K562 (cell line): ENCODE results near the gene GPC2. TPM values are rescaled to one million over a fixed set of nuclear protein-coding genes. Genes with fewer than 3 reads are reported as not detected.

Experiments used
- ELF2 ChIP-seq: fragments of 250-450 bp; sonication (Bioruptor Pico); IDR thresholded peaks from 2 replicates; pipeline ENCODE4 v1.5.0; 2021; ENCODE audit warnings: mild to moderate bottlenecking
- MEF2D ChIP-seq: conservative IDR thresholded peaks from 2 replicates; pipeline ENCODE4 v1.6.1; 2016; ENCODE audit warnings: low read depth, missing genetic modification characterization, missing compliant biosample characterization
- PURB ChIP-seq: sonication (generic); formaldehyde crosslinking; IDR thresholded peaks from 2 replicates; pipeline ENCODE4 v1.9.0; 2021; ENCODE audit warnings: low read depth, mild to moderate bottlenecking, missing genetic modification reagents
- RCOR1 ChIP-seq, 2 experiments: IDR thresholded peaks; 2 replicates each; pipeline ENCODE4 v1.6.1; 2012; ENCODE audit warnings: low read depth in 2 of 2, low read length in 2 of 2, borderline replicate concordance in 1 of 2, improper control_type of control experiment in 1 of 2
- TOE1 ChIP-seq, 2 experiments: fragments of 450-650 bp in 1 of 2; sonication (generic) in 1 of 2; formaldehyde crosslinking in 1 of 2; IDR thresholded peaks; 2 replicates each; pipeline versions ENCODE4 v1.7.1 to v1.8.0; 2016 to 2022; ENCODE audit warnings: borderline replicate concordance in 2 of 2, mild to moderate bottlenecking in 2 of 2, antibody characterized with exemption in 1 of 2, inconsistent platforms in 1 of 2, low read depth in 1 of 2, missing genetic modification reagents in 1 of 2, moderate library complexity in 1 of 2
- ZNF140 ChIP-seq: fragments of 250-450 bp; sonication (Bioruptor Pico); IDR thresholded peaks from 2 replicates; pipeline ENCODE4 v1.8.0; 2021; ENCODE audit warnings: moderate library complexity, mild to moderate bottlenecking, inconsistent platforms
- ZNF24 ChIP-seq: fragments of 450-650 bp; IDR thresholded peaks from 2 replicates; pipeline ENCODE4 v1.6.1; 2016
- ZNF3 ChIP-seq: fragments of 250-450 bp; sonication (Bioruptor Pico); IDR thresholded peaks from 2 replicates; pipeline ENCODE4 v1.5.0; 2021; ENCODE audit warnings: mild to moderate bottlenecking, moderate library complexity
- ZNF316 ChIP-seq: fragments of 450-650 bp; IDR thresholded peaks from 2 replicates; pipeline ENCODE4 v1.6.1; 2016
- polyA plus RNA-seq, 8 experiments: library from polyadenylated mRNA; depleted of rRNA in 4 of 8; stranded (reverse) in 5 of 8; unstranded in 3 of 8; fragments of >200 nt; fragmentation: Nextera tagmentation in 2 of 8; fragmentation: Illumina TruSeq in 1 of 8; extraction: Ambion mirVana in 2 of 8; extraction: Trizol in 1 of 8; gene quantifications; 2 replicates each; pipeline versions ENCODE4 v1.2.1 to v1.2.3, GENCODE V29; 2011 to 2014; ENCODE audit warnings: inconsistent platforms in 1 of 8, missing spikeins in 1 of 8
- total RNA-seq, 7 experiments: library from RNA; depleted of rRNA in 6 of 7; stranded (reverse); fragments of >200 nt in 6 of 7; fragmentation: Illumina TruSeq in 2 of 7; extraction: Trizol in 2 of 7; gene quantifications; 2 replicates each; pipeline versions ENCODE4 v1.2.1 to v1.2.3, GENCODE V29; 2011 to 2021; ENCODE audit warnings: low replicate concordance in 1 of 7
- TF ChIP-seq, protein P1 (sequence below): sonication (generic); formaldehyde crosslinking; IDR thresholded peaks from 2 replicates; pipeline ENCODE4 v1.8.1; 2023; ENCODE audit warnings: mild to moderate bottlenecking, missing genetic modification reagents
- TF ChIP-seq, protein P2 (sequence below): sonication (generic); formaldehyde crosslinking; IDR thresholded peaks from 2 replicates; pipeline ENCODE4 v1.8.0; 2023; ENCODE audit warnings: missing genetic modification reagents, mild to moderate bottlenecking, borderline replicate concordance
- TF ChIP-seq, protein P3 (sequence below): fragments of 250-450 bp; sonication (Bioruptor Pico); IDR thresholded peaks from 2 replicates; pipeline ENCODE4 v1.4.0; 2020; ENCODE audit warnings: mild to moderate bottlenecking

Gene GPC2
- total and polyA plus RNA-seq, 9 of the 15 experiments (the other 6 are each of a cell fraction or from before 2014, with no cell fraction given): 0.06 to 7.7 (median 1.4) TPM; not detected in 1

DNA sequence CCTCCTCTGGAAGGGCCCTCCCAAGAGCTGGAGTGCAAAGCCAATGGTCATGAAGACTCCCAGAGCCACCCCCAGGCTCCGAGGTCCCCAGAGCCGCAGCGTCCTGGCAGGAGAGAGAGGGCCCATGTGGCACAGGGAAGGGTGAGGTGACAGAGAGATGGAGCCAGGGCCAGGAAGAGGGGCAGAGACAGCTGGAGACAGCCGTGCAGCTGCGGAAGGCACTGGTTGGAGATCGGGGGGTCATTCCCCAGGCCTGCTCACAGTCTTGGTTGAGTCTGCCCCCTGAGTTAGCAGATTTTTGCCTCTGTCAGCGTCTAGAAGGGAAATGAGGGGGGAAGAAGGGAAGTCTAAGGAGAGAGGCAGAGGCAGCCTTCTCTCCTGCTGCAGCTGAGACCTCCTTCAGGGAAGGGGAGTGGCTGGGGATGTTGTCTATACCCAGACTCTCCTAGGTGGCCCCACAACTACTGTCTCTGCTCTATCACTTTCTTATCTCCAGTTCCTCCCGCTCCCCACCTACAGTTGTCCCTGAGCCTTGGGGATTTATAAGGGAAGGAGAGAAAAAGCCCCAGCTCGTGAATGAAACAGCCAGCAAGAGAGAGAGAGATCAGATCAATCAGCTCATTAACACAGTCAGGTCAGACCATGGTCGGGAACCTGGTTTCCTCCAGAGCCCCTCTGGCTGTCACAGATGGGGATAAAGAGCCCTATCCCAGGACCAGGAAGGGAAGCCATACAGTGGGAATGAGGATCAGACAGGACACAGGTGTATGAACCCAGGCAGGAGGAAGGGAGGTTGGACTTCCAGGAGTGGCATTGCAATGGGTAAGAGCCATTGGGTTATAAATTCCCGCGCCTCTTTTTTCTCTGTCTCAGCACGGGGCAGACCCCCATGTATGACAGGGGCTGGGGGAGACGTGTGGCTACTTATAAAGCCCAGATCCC is 9.9 kb downstream of the GPC2 start (continued):
- TF ChIP-seq, protein P1, sequence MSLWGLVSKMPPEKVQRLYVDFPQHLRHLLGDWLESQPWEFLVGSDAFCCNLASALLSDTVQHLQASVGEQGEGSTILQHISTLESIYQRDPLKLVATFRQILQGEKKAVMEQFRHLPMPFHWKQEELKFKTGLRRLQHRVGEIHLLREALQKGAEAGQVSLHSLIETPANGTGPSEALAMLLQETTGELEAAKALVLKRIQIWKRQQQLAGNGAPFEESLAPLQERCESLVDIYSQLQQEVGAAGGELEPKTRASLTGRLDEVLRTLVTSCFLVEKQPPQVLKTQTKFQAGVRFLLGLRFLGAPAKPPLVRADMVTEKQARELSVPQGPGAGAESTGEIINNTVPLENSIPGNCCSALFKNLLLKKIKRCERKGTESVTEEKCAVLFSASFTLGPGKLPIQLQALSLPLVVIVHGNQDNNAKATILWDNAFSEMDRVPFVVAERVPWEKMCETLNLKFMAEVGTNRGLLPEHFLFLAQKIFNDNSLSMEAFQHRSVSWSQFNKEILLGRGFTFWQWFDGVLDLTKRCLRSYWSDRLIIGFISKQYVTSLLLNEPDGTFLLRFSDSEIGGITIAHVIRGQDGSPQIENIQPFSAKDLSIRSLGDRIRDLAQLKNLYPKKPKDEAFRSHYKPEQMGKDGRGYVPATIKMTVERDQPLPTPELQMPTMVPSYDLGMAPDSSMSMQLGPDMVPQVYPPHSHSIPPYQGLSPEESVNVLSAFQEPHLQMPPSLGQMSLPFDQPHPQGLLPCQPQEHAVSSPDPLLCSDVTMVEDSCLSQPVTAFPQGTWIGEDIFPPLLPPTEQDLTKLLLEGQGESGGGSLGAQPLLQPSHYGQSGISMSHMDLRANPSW (CRISPR knock-in tag): no peak
- TF ChIP-seq, protein P2, sequence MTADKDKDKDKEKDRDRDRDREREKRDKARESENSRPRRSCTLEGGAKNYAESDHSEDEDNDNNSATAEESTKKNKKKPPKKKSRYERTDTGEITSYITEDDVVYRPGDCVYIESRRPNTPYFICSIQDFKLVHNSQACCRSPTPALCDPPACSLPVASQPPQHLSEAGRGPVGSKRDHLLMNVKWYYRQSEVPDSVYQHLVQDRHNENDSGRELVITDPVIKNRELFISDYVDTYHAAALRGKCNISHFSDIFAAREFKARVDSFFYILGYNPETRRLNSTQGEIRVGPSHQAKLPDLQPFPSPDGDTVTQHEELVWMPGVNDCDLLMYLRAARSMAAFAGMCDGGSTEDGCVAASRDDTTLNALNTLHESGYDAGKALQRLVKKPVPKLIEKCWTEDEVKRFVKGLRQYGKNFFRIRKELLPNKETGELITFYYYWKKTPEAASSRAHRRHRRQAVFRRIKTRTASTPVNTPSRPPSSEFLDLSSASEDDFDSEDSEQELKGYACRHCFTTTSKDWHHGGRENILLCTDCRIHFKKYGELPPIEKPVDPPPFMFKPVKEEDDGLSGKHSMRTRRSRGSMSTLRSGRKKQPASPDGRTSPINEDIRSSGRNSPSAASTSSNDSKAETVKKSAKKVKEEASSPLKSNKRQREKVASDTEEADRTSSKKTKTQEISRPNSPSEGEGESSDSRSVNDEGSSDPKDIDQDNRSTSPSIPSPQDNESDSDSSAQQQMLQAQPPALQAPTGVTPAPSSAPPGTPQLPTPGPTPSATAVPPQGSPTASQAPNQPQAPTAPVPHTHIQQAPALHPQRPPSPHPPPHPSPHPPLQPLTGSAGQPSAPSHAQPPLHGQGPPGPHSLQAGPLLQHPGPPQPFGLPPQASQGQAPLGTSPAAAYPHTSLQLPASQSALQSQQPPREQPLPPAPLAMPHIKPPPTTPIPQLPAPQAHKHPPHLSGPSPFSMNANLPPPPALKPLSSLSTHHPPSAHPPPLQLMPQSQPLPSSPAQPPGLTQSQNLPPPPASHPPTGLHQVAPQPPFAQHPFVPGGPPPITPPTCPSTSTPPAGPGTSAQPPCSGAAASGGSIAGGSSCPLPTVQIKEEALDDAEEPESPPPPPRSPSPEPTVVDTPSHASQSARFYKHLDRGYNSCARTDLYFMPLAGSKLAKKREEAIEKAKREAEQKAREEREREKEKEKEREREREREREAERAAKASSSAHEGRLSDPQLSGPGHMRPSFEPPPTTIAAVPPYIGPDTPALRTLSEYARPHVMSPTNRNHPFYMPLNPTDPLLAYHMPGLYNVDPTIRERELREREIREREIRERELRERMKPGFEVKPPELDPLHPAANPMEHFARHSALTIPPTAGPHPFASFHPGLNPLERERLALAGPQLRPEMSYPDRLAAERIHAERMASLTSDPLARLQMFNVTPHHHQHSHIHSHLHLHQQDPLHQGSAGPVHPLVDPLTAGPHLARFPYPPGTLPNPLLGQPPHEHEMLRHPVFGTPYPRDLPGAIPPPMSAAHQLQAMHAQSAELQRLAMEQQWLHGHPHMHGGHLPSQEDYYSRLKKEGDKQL: no peak
- TF ChIP-seq TOE1 (IDR thresholded peaks at IDR 0.05; ENCODE audit: borderline replicate concordance) (no peak), TOE1 (CRISPR knock-in tag; IDR thresholded peaks at IDR 0.05; ENCODE audit: borderline replicate concordance, low read depth) (no peak), ZNF3 (CRISPR knock-in tag) (no peak), ELF2 (CRISPR knock-in tag) (no peak), ZNF316 (peak; percentile 66), ZNF140 (no peak), MEF2D (no peak), RCOR1 (IDR thresholded peaks at IDR 0.05; ENCODE audit: borderline replicate concordance in 1 of 2, low read depth in 2 of 2, low read length in 2 of 2) (0 out of 4 replicates have a peak, but pooled peaks of 1 of the 2 experiments have one; percentile 37), ZNF24 (no peak), PURB (no peak)
- TF ChIP-seq, protein P3, sequence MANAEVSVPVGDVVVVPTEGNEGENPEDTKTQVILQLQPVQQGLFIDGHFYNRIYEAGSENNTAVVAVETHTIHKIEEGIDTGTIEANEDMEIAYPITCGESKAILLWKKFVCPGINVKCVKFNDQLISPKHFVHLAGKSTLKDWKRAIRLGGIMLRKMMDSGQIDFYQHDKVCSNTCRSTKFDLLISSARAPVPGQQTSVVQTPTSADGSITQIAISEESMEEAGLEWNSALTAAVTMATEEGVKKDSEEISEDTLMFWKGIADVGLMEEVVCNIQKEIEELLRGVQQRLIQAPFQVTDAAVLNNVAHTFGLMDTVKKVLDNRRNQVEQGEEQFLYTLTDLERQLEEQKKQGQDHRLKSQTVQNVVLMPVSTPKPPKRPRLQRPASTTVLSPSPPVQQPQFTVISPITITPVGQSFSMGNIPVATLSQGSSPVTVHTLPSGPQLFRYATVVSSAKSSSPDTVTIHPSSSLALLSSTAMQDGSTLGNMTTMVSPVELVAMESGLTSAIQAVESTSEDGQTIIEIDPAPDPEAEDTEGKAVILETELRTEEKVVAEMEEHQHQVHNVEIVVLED (CRISPR knock-in tag): no peak
